Anterior cingulate cortex (tissue), 58 donors: ENCODE measurements around the gene BBC3.
A peak's percentile ranks its signal among the peaks of the same experiment; 100 is the strongest.

ENCODE experiments used
- DNase-seq, 58 donors: peaks; one replicate each; lab custom pipeline; 2025; lab: John Stamatoyannopoulos, UW

Gene BBC3

GRCh38 chr19:47236072-47236675 lies 5.2 kb upstream of the BBC3 start:
- no peak for DNase-seq

- peak in 1 of 58 donors; percentile 0 for DNase-seq
Measured at GRCh38 chr19:47232422-47233211, 1.6 kb upstream of the BBC3 start.

GRCh38 chr19:47231215-47232054 lies 436 bp upstream of the BBC3 start:
- DNase-seq = peak in 57 of 58 donors; percentile 2 to 88 (median 72)

- peak in 44 of 58 donors; percentile 11 to 73 (median 40) for DNase-seq
Measured at GRCh38 chr19:47230054-47230920, 712 bp downstream of the BBC3 start.

- peak in 15 of 58 donors; percentile 8 to 80 (median 38) for DNase-seq
Measured at GRCh38 chr19:47229676-47230053, 1.3 kb downstream of the BBC3 start.

- DNase-seq = peak in 42 of 58 donors; percentile 6 to 80 (median 33)
Measured at GRCh38 chr19:47228937-47229675, 1.9 kb downstream of the BBC3 start.

- peak in 17 of 58 donors; percentile 9 to 57 (median 29) for DNase-seq
Measured at GRCh38 chr19:47228168-47228936, 2.6 kb downstream of the BBC3 start.

- DNase-seq = peak in 48 of 58 donors; percentile 2 to 75 (median 37)
Measured at GRCh38 chr19:47227352-47228167, 3.4 kb downstream of the BBC3 start.

- DNase-seq = peak in 48 of 58 donors; percentile 13 to 75 (median 38)
Measured at GRCh38 chr19:47226426-47227351, 4.3 kb downstream of the BBC3 start.

GRCh38 chr19:47225746-47226425 lies 5.1 kb downstream of the BBC3 start:
- DNase-seq = peak in 57 of 58 donors; percentile 15 to 91 (median 79)

- no peak for DNase-seq
Measured at GRCh38 chr19:47221890-47222289, 9.1 kb downstream of the BBC3 start.

- no peak for DNase-seq
Measured at GRCh38 chr19:47221080-47221841, 9.7 kb downstream of the BBC3 start.

- DNase-seq = no peak
Measured at GRCh38 chr19:47215581-47215980, 15.4 kb downstream of the BBC3 start.

GRCh38 chr19:47210689-47211316 lies 20.2 kb downstream of the BBC3 start:
- DNase-seq = peak in 48 of 58 donors; percentile 2 to 77 (median 22)

GRCh38 chr19:47210180-47210490 lies 20.9 kb downstream of the BBC3 start:
- no peak for DNase-seq
